GM21786 (cell line): Measurements from ENCODE around the gene SUMO4.

Source experiments
- ATAC-seq: cut with Tn5 transposase; IDR thresholded peaks from one replicate; pipeline ENCODE4 v1.9.1; 2021; ENCODE audit not compliant: unreplicated experiment

Gene SUMO4

DNA sequence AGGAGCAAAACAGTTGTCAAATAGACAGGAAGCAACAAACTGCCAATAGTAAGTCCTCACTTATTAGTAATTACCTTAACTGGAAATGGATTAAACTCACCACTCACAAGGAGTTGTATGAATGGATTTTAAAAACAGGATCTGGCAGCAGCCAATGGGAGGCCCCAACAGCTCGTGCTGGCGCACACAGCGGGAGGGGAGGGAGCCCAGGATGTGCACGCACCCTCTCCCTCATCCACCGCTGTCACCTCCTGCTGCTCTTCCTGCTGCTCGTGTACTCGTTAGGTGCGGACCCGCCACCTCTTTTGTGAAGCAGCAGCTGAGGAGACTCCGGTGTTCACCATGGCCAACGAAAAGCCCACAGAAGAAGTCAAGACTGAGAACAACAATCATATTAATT, at the start of gene SUMO4:
SUMO4 (plus strand) TSS at position 213 of the 400 bp plus-strand sequence; CDS start at position 343, 130 bp downstream.
- no peak for ATAC-seq

DNA sequence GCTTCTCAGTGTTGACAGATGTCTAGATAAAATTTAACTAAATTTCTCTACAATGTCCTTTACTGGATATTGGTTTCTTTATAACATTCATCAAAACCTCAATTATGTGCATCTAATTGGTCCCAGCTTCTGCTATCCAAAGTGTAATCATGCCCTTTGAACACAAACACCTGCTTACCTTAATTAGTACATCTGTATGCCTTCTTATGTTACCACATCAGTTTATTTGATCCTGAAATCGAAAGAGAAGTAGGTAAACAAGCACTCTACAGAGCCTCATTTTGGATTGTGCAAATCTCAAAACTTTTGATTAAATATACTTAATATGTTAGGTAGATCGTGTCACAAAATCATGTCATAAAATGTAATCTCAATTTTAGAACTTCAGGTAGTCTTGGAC, 46.1 kb upstream of the SUMO4 start:
- ATAC-seq: no peak

DNA sequence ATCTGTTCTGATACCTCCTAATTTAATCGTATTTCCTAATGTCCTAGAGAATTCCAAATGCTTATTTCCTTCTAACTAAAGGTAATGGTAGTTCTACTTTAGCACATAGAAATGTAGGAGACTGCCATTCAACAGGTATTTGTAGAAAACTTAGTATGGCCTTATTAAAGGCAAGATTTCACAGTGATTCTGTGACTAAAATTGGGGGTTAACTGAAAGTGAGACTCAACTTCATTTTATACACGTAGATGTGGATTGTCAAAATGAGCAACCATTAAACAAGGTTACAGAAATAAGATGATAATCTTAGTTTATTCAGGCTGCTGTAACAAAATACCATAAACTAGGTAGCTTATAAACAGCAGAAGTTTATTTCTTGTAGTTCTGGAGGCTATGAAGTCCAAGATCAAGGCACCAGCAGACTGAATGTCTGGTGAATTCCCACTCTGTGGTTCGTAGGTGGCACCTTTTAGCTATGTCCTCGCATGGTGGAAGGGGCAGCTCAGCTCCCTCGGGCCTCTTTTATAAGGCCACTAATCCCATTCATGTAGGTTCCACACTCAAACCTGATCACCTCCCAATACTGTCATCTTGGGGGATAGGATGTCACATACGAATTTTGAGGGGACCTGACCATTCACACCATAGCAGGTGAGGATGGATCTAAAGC, 43.8 kb upstream of the SUMO4 start:
- no peak for ATAC-seq

DNA sequence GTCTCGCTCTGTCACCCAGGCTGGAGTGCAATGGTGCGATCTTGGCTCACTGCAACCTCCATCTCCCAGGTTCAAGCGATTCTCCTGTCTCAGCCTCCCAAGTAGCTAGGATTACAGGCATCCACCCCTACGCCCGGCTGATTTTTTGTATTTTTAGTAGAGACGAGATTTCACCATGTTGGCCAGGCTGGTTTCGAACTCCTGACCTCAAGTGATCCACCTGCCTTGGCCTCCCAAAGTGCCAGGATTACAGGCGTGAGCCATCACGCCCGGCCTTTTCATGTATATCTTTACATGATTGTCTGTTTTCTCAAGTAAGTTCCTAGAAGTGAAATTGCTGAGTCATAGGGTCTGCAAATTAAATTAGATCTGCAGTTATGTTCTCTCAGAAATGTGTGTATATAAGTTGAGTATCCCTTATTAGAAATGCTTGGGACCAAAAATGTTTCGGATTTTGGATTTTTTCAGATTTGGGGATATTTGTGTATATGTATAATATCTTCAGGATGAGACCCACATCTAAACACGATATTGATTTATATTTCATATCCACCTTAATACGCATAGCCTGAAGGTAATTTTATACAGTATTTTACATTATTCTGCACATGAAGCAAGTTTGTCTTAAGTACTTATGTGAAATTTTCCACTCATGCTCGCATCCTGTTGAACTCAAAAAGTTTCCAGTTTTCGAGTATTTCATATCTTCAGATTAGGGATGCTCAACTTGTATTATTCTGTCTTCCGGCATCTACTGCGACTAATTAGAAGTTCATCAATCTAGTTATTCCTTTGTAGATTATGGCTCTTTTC, 42.1 kb upstream of the SUMO4 start:
- no peak for ATAC-seq

DNA sequence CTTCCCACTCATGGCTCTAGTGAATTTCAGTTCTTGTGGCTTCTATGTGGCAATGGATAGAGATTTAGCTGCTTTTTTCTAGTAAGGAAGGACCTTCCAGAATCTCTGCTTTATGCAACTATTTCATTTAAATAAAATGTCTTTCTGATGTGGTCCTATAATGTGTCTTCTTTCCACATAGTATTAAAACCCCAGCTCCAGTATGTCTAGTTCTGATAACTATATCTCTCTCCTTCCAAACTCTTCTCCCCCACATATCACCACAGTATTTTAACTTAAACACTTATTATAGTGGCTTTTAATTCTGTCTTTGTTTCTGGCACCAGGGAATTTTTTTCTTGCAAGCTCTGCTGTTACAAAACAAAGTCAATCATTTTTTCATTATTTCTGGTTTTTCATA, 40.6 kb upstream of the SUMO4 start:
- ATAC-seq: no peak

DNA sequence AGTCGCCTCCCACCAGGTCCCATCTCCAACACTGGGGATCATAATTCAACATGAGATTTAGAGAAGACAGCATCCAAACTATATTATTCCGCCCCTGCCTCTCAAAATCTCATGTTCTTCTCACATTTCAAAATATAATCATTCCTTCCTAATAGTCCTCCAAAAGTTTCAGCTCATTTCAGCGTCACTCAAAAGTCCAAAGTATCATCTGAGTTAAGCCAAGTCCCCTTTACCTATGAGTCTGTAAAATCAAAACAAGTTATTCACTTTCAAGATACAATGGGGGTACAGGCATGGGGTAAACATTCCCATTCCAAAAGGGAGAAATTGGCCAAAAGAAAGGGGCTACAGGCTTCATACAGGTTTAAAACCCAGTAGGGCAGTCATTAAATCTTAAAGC, 39.5 kb upstream of the SUMO4 start:
- ATAC-seq: no peak

- no peak for ATAC-seq
Measured at GRCh38 chr6:149362289-149362688, 37.8 kb upstream of the SUMO4 start.

- no peak for ATAC-seq
Measured at GRCh38 chr6:149363154-149363553, 36.9 kb upstream of the SUMO4 start.

DNA sequence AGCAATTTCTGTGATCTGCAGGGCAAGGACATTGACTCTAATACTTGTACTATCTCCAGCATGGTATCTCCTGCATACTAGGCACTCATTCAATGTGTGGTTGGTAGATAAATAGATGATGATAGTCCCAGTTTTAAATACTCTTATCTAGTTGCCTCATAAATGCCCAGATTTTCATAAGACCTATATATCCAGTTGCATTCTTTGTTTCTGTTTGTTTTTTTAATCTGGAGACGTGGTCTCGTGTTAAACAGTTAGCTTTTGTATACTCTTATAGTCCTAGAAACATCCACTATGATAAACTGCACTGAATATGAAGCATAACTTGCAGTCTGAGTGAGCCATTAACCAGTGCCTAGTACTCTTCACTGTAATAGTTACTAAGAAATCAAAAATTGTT, 35.5 kb upstream of the SUMO4 start:
- ATAC-seq: no peak

DNA sequence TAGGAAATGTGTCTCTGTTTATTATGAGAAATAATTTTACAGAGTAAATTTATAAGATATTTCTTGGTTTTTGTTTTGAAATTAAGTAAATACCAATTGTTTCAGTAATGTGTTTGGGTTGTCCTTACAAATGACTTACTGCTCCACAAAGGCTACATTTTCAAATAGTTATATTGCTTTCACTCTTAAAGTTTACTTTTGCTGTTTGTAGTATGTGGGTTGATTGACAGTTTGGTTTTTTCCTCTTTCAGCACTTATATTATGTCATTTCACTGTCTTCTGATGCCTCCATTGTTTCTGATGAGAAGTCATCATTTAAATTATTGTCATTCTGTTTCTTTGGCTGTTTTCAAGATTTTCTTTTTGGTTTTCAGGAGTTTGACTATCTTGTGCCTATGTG, 34.9 kb upstream of the SUMO4 start:
- no peak for ATAC-seq

DNA sequence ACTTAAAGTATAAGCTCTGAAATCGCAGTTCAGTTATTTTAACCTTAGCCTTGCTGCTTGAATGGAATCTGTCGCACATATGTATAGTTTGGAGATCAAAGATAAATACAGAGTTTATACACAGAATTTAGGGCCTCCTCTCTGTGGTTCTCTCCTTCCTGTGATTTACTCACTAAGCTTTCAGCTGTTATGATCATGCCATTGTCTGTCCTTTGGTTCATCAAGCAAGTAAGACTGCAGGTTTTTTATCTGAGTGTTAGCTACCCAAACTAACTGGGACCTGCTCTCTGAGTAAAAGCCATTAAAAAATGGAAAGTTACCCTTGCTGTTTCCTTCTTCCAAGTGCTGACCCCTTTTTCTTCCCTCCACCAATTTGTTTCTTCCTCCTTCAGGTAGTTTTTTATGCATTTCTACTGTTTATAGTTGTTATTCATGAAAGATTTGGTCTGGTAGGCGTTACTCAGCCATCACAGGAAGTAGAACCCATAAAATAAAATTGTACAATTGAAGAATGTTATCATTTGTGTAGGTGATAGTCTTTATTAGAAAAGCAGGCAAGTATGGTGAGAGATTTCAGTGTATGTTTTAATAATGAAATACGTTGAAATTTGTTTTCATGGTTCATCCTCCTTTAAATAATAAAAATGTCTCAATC, 33.7 kb upstream of the SUMO4 start:
- no peak for ATAC-seq

DNA sequence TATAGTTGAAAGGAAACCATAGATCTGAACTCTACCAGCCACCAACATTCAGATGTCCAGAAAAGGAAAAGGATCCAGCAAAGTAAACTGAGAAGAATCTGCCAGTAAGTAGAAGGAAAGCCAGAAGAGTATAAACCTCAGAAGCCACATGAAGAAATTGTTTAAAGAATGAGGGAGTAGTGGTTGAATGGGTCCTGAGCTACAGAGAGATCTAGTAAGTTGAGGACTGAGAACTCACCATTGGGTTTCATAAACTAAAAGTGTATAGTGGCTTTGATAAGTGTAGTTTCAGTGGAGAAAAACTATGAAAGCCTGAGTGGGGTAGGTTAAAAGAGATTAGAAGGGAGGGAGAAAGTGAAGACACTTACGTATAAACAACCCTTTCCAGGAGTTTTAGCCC, 32.0 kb upstream of the SUMO4 start:
- ATAC-seq: peak; percentile 64

- no peak for ATAC-seq
Measured at GRCh38 chr6:149371154-149371553, 28.9 kb upstream of the SUMO4 start.

DNA sequence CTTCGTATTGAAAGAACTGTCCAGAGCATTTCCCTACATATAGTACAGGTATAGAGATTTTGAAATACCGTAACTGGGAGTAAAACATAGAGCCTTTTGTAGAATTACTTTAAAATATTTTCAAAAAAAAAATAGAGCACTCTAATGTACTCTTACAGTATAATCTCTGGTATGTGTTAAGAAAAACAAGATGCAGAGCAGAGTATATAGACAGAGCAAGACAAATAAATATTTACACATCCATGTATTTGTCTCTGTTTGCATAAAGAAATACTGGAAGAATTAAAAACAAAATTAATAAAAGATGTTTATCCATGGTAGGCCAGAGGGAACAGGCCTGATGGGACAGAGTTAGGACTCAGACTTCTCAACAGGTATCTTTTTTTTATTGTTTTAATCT, 28.0 kb upstream of the SUMO4 start:
- no peak for ATAC-seq

DNA sequence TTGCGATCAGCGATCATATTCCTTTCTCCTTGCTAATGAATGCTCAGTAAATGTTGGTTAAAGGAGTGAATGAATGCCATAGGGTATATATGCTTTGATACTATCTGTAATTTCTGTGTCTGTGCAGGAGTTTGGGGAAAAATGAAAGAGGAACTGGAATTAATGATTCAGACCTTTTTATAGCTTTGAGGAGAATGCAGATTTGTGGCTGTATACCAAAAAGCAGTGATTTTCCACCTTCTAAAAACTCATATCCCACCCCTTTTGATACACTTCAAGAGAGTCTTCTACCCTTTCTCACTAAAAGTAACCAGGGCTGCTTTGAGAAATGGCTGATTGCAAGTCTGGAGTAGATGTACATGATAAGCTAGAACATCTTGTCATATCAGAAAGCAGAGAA, 26.6 kb upstream of the SUMO4 start:
- no peak for ATAC-seq

DNA sequence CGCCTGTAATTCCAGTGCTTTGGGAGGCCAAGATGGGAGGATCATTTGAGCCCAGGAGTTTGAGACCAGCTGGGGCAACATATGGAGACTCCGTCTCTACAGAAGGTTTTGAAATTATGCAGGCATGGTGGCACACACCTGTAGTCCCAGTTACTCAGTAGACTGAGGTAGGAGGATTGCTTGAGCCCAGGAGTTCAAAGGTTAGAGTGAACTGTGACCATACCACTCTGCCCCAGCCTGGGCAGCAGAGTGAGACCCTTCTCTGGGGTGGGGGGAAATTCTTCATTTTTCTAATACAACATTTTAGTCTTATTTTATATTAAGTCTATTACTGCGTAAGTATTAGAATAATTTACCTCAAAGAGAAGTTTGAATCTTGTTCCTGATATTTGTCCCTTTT, 20.1 kb upstream of the SUMO4 start:
- ATAC-seq: no peak

DNA sequence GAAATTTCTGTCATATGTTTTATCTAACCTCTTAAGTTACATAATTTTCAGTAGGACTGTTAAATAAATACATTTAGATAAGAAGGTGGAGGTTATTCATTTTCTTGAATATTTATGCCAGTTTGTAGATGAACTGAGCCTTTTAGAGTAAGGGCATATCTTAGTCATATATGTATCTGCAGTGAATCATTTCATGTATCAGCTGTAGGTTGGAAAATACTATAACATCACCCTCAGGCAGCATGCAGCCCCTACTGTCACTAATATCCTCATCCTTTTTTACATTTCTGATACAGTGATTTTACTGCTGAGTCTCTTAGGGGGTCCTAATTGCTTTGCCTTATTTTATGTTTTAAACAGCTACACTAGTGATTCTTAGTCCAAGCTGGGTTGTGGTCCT, 19.5 kb upstream of the SUMO4 start:
- ATAC-seq: no peak

GRCh38 chr6:149383371-149383770, 16.7 kb upstream of the SUMO4 start:
- no peak for ATAC-seq

DNA sequence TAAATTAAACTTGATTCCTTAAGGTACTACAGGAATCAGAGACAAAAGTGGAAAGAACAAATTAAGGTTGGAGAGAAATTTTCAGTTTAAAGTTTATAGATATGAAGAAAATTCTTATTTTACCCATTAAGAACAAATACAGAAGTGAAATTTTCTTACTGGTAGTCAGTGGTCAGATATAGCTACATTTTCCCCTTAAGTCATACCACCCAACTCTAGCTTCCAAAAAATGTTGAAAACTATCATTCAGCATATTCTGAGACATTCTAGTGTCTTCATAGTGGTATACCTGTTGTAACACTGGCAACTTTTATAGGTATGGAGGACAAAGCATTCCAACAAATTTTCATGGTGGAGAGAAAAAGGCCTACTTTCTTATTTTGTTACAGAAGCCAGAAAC, 15.6 kb upstream of the SUMO4 start:
- ATAC-seq: no peak

- ATAC-seq: no peak
Measured at GRCh38 chr6:149385998-149386646, 13.9 kb upstream of the SUMO4 start.

GRCh38 chr6:149387779-149388512, 12.1 kb upstream of the SUMO4 start:
- no peak for ATAC-seq
